Trophoblast cell (in vitro differentiated cells and primary cell): ENCODE data around the gene KIF16B.

ENCODE experiments used
- DNase-seq, 2 donors: peaks; one replicate each; pipeline ENCODE4 v3.0.0-alpha.2; 2016
- H2AFZ ChIP-seq: 2 replicates; pipeline ENCODE4 v1.6.1; 2013; ENCODE audit warnings: low read length, moderate library complexity, mild to moderate bottlenecking; ENCODE audit not compliant: insufficient read depth, poor library complexity
- H2AK5ac ChIP-seq: 2 replicates; pipeline ENCODE4 v1.6.1; 2013; ENCODE audit warnings: mild to moderate bottlenecking, low read length
- H2BK120ac ChIP-seq: 2 replicates; pipeline ENCODE4 v1.6.1; 2013; ENCODE audit warnings: low read length, mild to moderate bottlenecking, moderate library complexity; ENCODE audit not compliant: insufficient read depth, poor library complexity
- H2BK12ac ChIP-seq: 2 replicates; pipeline ENCODE4 v1.6.1; 2013; ENCODE audit warnings: mild to moderate bottlenecking, low read length, moderate library complexity
- H2BK5ac ChIP-seq: 2 replicates; pipeline ENCODE4 v1.6.1; 2013; ENCODE audit warnings: low read length, low read depth, moderate library complexity, mild to moderate bottlenecking; ENCODE audit not compliant: poor library complexity
- H3K14ac ChIP-seq: 2 replicates; pipeline ENCODE4 v1.6.1; 2013; ENCODE audit warnings: mild to moderate bottlenecking, low read length
- H3K18ac ChIP-seq: 2 replicates; pipeline ENCODE4 v1.6.1; 2013; ENCODE audit warnings: mild to moderate bottlenecking, low read length
- H3K23ac ChIP-seq: 2 replicates; pipeline ENCODE4 v1.6.1; 2013; ENCODE audit warnings: low read length
- H3K27ac ChIP-seq: 2 replicates; pipeline ENCODE4 v1.5.1; 2013; ENCODE audit warnings: low read depth, mild to moderate bottlenecking, inconsistent platforms, low read length, moderate library complexity
- H3K27me3 ChIP-seq: 2 replicates; pipeline ENCODE4 v1.6.1; 2013; ENCODE audit warnings: inconsistent platforms, mild to moderate bottlenecking, low read length, moderate library complexity; ENCODE audit not compliant: insufficient read depth
- H3K36me3 ChIP-seq, 2 experiments: 1 replicate in 1 of 2; 2 replicates in 1 of 2; pipeline ENCODE4 v1.6.1; 2013; ENCODE audit warnings: low read length in 2 of 2, mild to moderate bottlenecking in 2 of 2, moderate library complexity in 1 of 2; ENCODE audit not compliant: insufficient read depth in 2 of 2, control insufficient read depth in 1 of 2
- H3K4ac ChIP-seq: 2 replicates; pipeline ENCODE4 v1.6.1; 2013; ENCODE audit warnings: low read depth, mild to moderate bottlenecking, low read length, moderate library complexity
- H3K4me1 ChIP-seq, 2 experiments: 1 replicate in 1 of 2; 2 replicates in 1 of 2; pipeline ENCODE4 v1.6.1; 2013; ENCODE audit warnings: low read length in 2 of 2, mild to moderate bottlenecking in 2 of 2, moderate library complexity in 1 of 2; ENCODE audit not compliant: insufficient read depth in 2 of 2, control insufficient read depth in 1 of 2
- H3K4me2 ChIP-seq: 2 replicates; pipeline ENCODE4 v1.6.1; 2013; ENCODE audit warnings: inconsistent platforms, mild to moderate bottlenecking, low read length, moderate library complexity
- H3K4me3 ChIP-seq: 2 replicates; pipeline ENCODE4 v1.5.1; 2013; ENCODE audit warnings: mild to moderate bottlenecking, low read depth, low read length, inconsistent platforms
- H3K79me1 ChIP-seq: one replicate; pipeline ENCODE4 v1.6.1; 2013; ENCODE audit warnings: low read length
- H3K79me2 ChIP-seq: 2 replicates; pipeline ENCODE4 v1.6.1; 2013; ENCODE audit warnings: low read length, mild to moderate bottlenecking; ENCODE audit not compliant: control insufficient read depth, insufficient read depth, poor library complexity
- H3K9ac ChIP-seq: 2 replicates; pipeline ENCODE4 v1.6.1; 2013; ENCODE audit warnings: mild to moderate bottlenecking, low read length
- H3K9me3 ChIP-seq: 2 replicates; pipeline ENCODE4 v1.6.1; 2013; ENCODE audit warnings: low read depth, mild to moderate bottlenecking, control low read depth, inconsistent platforms, low read length; ENCODE audit not compliant: insufficient read depth
- H4K12ac ChIP-seq: 2 replicates; pipeline ENCODE4 v1.6.1; 2013; ENCODE audit warnings: low read depth, mild to moderate bottlenecking, low read length, moderate library complexity
- H4K8ac ChIP-seq: 2 replicates; pipeline ENCODE4 v1.6.1; 2013; ENCODE audit warnings: low read depth, mild to moderate bottlenecking, low read length, moderate library complexity
- H4K91ac ChIP-seq: one replicate; pipeline ENCODE4 v1.6.1; 2013; ENCODE audit warnings: low read depth, mild to moderate bottlenecking, low read length, moderate library complexity
- WGBS: extraction: QIAGEN DNeasy Blood & Tissue Kit; methylation state at CpG from one replicate; pipeline ENCODE4 v1.1.7; 2013; ENCODE audit warnings: missing lambda C conversion rate; ENCODE audit not compliant: insufficient read length, insufficient coverage; ENCODE audit errors: extremely low coverage; 5-methylcytosine and 5-hydroxymethylcytosine counted together

The KIF16B gene

GRCh38 chr20:16236589-16237241 is 336.5 kb downstream of the KIF16B start:
- H3K79me2 ChIP-seq, result no peaks in the 10 kb centered on the region
- no peak overlapping the region for H3K9ac ChIP-seq
- no peak overlapping the region for H2BK12ac ChIP-seq
- H2AFZ ChIP-seq, result no peak overlapping the region
- H3K23ac ChIP-seq, result no peak overlapping the region
- H3K27me3 ChIP-seq, result no peaks in the 10 kb centered on the region
- H3K27ac ChIP-seq, result no peak overlapping the region
- H3K4me3 ChIP-seq, result no peak overlapping the region
- no peak overlapping the region for H4K8ac ChIP-seq
- no peak overlapping the region for H2BK120ac ChIP-seq
- H3K4ac ChIP-seq, result no peak overlapping the region
- no peak overlapping the region for H2AK5ac ChIP-seq
- no peak for DNase-seq
- H4K12ac ChIP-seq, result no peak overlapping the region
- H3K79me1 ChIP-seq, result no peaks in the 10 kb centered on the region
- no CpG with 5 or more reads among the region's 9 CpGs for WGBS
- H3K14ac ChIP-seq, result no peak overlapping the region
- no peaks in the 10 kb centered on the region for H3K9me3 ChIP-seq
- H3K18ac ChIP-seq, result no peak overlapping the region
- no peak overlapping the region for H3K4me2 ChIP-seq
- H3K36me3 ChIP-seq, result no peaks in the 10 kb centered on the region
- H2BK5ac ChIP-seq, result no peak overlapping the region
- no peak overlapping the region for H4K91ac ChIP-seq
- H3K4me1 ChIP-seq, result no peaks in the 10 kb centered on the region

GRCh38 chr20:16230402-16230801 is 342.8 kb downstream of the KIF16B start:
- H3K27ac ChIP-seq, result no peak overlapping the region
- DNase-seq, result no peak
- H2BK5ac ChIP-seq, result no peak overlapping the region
- no peaks in the 10 kb centered on the region for H3K4me1 ChIP-seq
- H3K9me3 ChIP-seq, result no peaks in the 10 kb centered on the region
- H3K18ac ChIP-seq, result no peak overlapping the region
- H3K4ac ChIP-seq, result no peak overlapping the region
- H2AK5ac ChIP-seq, result no peak overlapping the region
- H3K79me2 ChIP-seq, result no peaks in the 10 kb centered on the region
- H3K36me3 ChIP-seq, result no peaks in the 10 kb centered on the region
- H2AFZ ChIP-seq, result no peak overlapping the region
- H3K27me3 ChIP-seq, result no peaks in the 10 kb centered on the region
- no peak overlapping the region for H3K9ac ChIP-seq
- no peaks in the 10 kb centered on the region for H3K79me1 ChIP-seq
- no peak overlapping the region for H3K14ac ChIP-seq
- no peak overlapping the region for H4K12ac ChIP-seq
- H3K4me2 ChIP-seq, result no peak overlapping the region
- H2BK12ac ChIP-seq, result no peak overlapping the region
- H2BK120ac ChIP-seq, result no peak overlapping the region
- H3K4me3 ChIP-seq, result no peak overlapping the region
- H3K23ac ChIP-seq, result no peak overlapping the region
- H4K8ac ChIP-seq, result no peak overlapping the region
- no peak overlapping the region for H4K91ac ChIP-seq

GRCh38 chr20:16229813-16230212 is 343.4 kb downstream of the KIF16B start:
- no peak overlapping the region for H3K4ac ChIP-seq
- no peaks in the 10 kb centered on the region for H3K79me2 ChIP-seq
- no peak overlapping the region for H2AFZ ChIP-seq
- no peak overlapping the region for H2BK5ac ChIP-seq
- no peak overlapping the region for H4K8ac ChIP-seq
- no peak overlapping the region for H3K27ac ChIP-seq
- H3K18ac ChIP-seq, result no peak overlapping the region
- H2BK120ac ChIP-seq, result no peak overlapping the region
- H3K14ac ChIP-seq, result no peak overlapping the region
- H3K9ac ChIP-seq, result no peak overlapping the region
- WGBS, result no CpG with 5 or more reads among the region's 1 CpG
- H4K12ac ChIP-seq, result no peak overlapping the region
- no peaks in the 10 kb centered on the region for H3K79me1 ChIP-seq
- H3K4me1 ChIP-seq, result no peaks in the 10 kb centered on the region
- no peak overlapping the region for H2AK5ac ChIP-seq
- H3K4me2 ChIP-seq, result no peak overlapping the region
- H3K9me3 ChIP-seq, result no peaks in the 10 kb centered on the region
- H3K4me3 ChIP-seq, result no peak overlapping the region
- no peak overlapping the region for H3K23ac ChIP-seq
- no peaks in the 10 kb centered on the region for H3K36me3 ChIP-seq
- H3K27me3 ChIP-seq, result no peaks in the 10 kb centered on the region
- no peak for DNase-seq
- H4K91ac ChIP-seq, result no peak overlapping the region
- H2BK12ac ChIP-seq, result no peak overlapping the region

GRCh38 chr20:16228722-16229121 is 344.5 kb downstream of the KIF16B start:
- Histone ChIP-seq H3K18ac (no peak overlapping the region), H2AFZ (no peak overlapping the region), H2AK5ac (no peak overlapping the region), H3K23ac (no peak overlapping the region), H4K91ac (no peak overlapping the region), H3K14ac (no peak overlapping the region), H3K9me3 (no peaks in the 10 kb centered on the region), H3K36me3 (no peaks in the 10 kb centered on the region), H3K27ac (no peak overlapping the region), H3K27me3 (no peaks in the 10 kb centered on the region), H3K4me3 (no peak overlapping the region), H3K9ac (no peak overlapping the region), H3K79me2 (no peaks in the 10 kb centered on the region), H3K4me1 (no peaks in the 10 kb centered on the region), H3K4ac (no peak overlapping the region), H3K79me1 (no peaks in the 10 kb centered on the region), H3K4me2 (no peak overlapping the region), H4K8ac (no peak overlapping the region), H2BK12ac (no peak overlapping the region), H4K12ac (no peak overlapping the region), H2BK120ac (no peak overlapping the region), H2BK5ac (no peak overlapping the region)
- no CpG with 5 or more reads among the region's 4 CpGs for WGBS
- DNase-seq, result no peak
